GM12874 (cell line): ENCODE data around the gene OR52E4.

ENCODE experiments used
- CTCF ChIP-seq: IDR thresholded peaks from 2 replicates; pipeline ENCODE4 v1.5.1; 2011; ENCODE audit warnings: low read depth, mild to moderate bottlenecking, control low read depth, low read length, moderate library complexity; ENCODE audit not compliant: insufficient read depth

The OR52E4 gene

GRCh38 chr11:5851002-5851401 lies 29.4 kb upstream of the OR52E4 start:
- no peak for TF ChIP-seq CTCF

GRCh38 chr11:5857590-5857989 lies 22.8 kb upstream of the OR52E4 start, which contains the start of gene OR52E8:
Gene OR52E8 (minus strand): TSS chr11:5857690. CDS start chr11:5857690, 0 bp downstream.
- TF ChIP-seq CTCF, result no peak

- TF ChIP-seq CTCF, result no peak
Measured at GRCh38 chr11:5865826-5866225, 14.6 kb upstream of the OR52E4 start.

- TF ChIP-seq CTCF, result no peak
Measured at GRCh38 chr11:5878564-5878963, 1.9 kb upstream of the OR52E4 start.

- TF ChIP-seq CTCF, result no peak
Measured at GRCh38 chr11:5881756-5882155, 1.3 kb downstream of the OR52E4 start.

GRCh38 chr11:5887172-5887571 lies 6.7 kb downstream of the OR52E4 start:
- no peak for TF ChIP-seq CTCF

GRCh38 chr11:5887661-5888060 lies 7.2 kb downstream of the OR52E4 start:
- TF ChIP-seq CTCF, result no peak
